Tibial nerve (tissue), 4 donors: ENCODE results near the gene SLCO3A1. TPM values are rescaled to one million over a fixed set of nuclear protein-coding genes. Genes with fewer than 3 reads are reported as not detected.

Experiments used
- DNase-seq, 2 donors: peaks; one replicate each; pipeline ENCODE4 v3.0.0-alpha.2; 2019; ENCODE audit warnings: low spot score in 2 of 2
- H3K27ac ChIP-seq, 4 donors: fragments of 200-600 bp; sonication (generic) in 3 of 4; one replicate each; pipeline ENCODE4 v1.5.1; 2017 to 2019; ENCODE audit warnings: mild to moderate bottlenecking in 1 of 4
- H3K27me3 ChIP-seq, 2 donors: fragments of 200-600 bp; sonication (generic) in 1 of 2; one replicate each; pipeline versions ENCODE4 v1.5.1 to v1.6.0; 2017 to 2019
- H3K36me3 ChIP-seq, 3 donors: fragments of 200-600 bp; sonication (generic); one replicate each; pipeline ENCODE4 v1.5.1; 2018 to 2019
- H3K4me1 ChIP-seq, 4 donors: fragments of 200-600 bp; sonication (generic) in 3 of 4; one replicate each; pipeline ENCODE4 v1.5.1; 2017 to 2019
- H3K4me3 ChIP-seq, 4 donors: fragments of 200-600 bp; sonication (generic) in 3 of 4; one replicate each; pipeline ENCODE4 v1.5.1; 2017 to 2019; ENCODE audit warnings: mild to moderate bottlenecking in 1 of 4, moderate library complexity in 1 of 4
- H3K9me3 ChIP-seq, 4 donors: fragments of 200-600 bp; sonication (generic) in 3 of 4; one replicate each; pipeline ENCODE4 v1.5.1; 2017 to 2019
- EP300 ChIP-seq, 2 donors: sonication (generic); formaldehyde crosslinking; IDR thresholded peaks; one replicate each; pipeline ENCODE4 v1.6.1; 2017; ENCODE audit warnings: antibody characterized with exemption in 2 of 2, mild to moderate bottlenecking in 1 of 2
- POLR2A ChIP-seq, 2 donors: fragments of 450-650 bp; IDR thresholded peaks; one replicate each; pipeline ENCODE4 v1.6.1; 2017; ENCODE audit warnings: antibody characterized with exemption in 2 of 2, mild to moderate bottlenecking in 2 of 2, moderate library complexity in 2 of 2
- WGBS, 2 donors: methylation state at CpG; one replicate each; pipeline ENCODE4 v1.1.5; 2018; 5-methylcytosine and 5-hydroxymethylcytosine counted together
- total RNA-seq, 4 donors: library from RNA; depleted of rRNA; stranded (reverse); fragments of >200 nt; gene quantifications; one replicate each; pipeline ENCODE4 v1.1.0, GENCODE V29; 2016
- TF ChIP-seq, protein P1 (sequence below), 5 experiments: fragments of 200-600 bp in 3 of 5; fragments of 450-650 bp in 2 of 5; sonication (generic) in 3 of 5; IDR thresholded peaks; one replicate each; pipeline ENCODE4 v1.5.1; 2016 to 2019; ENCODE audit warnings: antibody characterized with exemption in 5 of 5, mild to moderate bottlenecking in 3 of 5, moderate library complexity in 2 of 5

Gene SLCO3A1
- total RNA-seq, 4 donors from 2014 or later = 13.8 to 20.2 (median 14.3) TPM

DNA sequence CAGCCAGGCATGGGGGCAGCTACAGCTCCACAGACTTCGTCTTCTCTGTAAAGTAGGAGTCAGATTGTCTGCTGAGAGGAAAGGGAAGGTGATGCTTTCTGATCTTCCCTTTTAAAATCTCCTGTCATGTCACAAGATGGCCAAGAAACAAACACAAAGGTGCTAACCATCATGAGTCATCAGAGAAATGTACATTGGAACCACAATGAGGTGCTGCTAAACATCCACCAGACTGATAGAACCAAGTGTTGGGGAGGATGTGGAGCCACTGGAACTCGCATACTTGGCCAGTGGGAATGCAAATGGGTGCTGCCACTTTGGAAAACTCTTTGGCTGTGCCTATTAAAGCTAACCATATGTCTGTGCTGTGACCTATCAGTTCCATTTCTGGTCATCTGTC is 268.8 kb downstream of the SLCO3A1 start:
- 68% methylated on average over 2 of the region's 2 CpGs for WGBS, 2 donors
- H3K4me3 ChIP-seq = no peak overlapping the region
- TF ChIP-seq POLR2A (IDR thresholded peaks at IDR 0.05) (no peak), EP300 (IDR thresholded peaks at IDR 0.05) (no peak)
- TF ChIP-seq, protein P1, sequence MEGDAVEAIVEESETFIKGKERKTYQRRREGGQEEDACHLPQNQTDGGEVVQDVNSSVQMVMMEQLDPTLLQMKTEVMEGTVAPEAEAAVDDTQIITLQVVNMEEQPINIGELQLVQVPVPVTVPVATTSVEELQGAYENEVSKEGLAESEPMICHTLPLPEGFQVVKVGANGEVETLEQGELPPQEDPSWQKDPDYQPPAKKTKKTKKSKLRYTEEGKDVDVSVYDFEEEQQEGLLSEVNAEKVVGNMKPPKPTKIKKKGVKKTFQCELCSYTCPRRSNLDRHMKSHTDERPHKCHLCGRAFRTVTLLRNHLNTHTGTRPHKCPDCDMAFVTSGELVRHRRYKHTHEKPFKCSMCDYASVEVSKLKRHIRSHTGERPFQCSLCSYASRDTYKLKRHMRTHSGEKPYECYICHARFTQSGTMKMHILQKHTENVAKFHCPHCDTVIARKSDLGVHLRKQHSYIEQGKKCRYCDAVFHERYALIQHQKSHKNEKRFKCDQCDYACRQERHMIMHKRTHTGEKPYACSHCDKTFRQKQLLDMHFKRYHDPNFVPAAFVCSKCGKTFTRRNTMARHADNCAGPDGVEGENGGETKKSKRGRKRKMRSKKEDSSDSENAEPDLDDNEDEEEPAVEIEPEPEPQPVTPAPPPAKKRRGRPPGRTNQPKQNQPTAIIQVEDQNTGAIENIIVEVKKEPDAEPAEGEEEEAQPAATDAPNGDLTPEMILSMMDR (IDR thresholded peaks at IDR 0.05) = no peak
- DNase-seq = no peak
- peaks cover 0 to 41% (median 3%) of the 10 kb centered on the region in 3 donors for H3K36me3 ChIP-seq
- H3K27ac ChIP-seq = no peak overlapping the region
- no peaks in the 10 kb centered on the region for H3K9me3 ChIP-seq
- H3K27me3 ChIP-seq = no peaks in the 10 kb centered on the region
- H3K4me1 ChIP-seq = peaks cover 0 to 10% (median 6%) of the 10 kb centered on the region in 4 donors

DNA sequence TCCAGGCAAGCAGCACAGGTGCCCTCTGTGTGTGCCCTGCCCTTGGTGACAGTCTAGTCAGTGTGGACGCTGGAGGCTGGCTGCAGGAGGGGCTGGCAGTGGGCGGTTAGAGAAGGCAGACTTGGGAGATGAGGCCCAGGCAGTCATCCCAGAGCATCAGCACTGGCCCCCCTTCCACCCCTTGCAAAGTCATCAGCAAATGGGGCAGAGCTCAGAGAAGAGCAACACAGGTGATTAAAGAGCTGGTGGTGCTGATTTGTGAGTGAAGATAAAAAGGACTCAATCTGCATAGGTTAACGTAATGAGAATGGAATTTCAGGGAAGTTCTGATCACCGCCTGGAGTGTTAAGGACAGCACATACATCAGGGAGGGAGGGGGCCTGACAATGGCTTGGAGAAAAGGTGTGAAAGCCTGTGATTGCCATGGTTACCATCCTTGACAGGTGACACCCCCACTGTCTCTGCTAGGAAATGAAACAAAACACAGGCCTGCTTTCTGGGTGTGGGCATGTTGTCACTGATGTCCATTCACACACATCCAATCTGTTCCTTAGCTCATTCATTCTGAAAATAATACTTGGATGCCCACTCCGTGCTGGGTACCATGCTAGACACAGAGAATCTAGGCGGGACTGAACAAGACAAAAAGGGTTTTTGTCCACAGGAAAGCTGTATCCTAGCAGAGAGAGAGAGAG is 270.6 kb downstream of the SLCO3A1 start:
- H3K4me3 ChIP-seq = no peak overlapping the region
- peaks cover 0 to 60% (median 3%) of the 10 kb centered on the region in 3 donors for H3K36me3 ChIP-seq
- WGBS, 2 donors = 65 to 68% methylated on average over 6 of the region's 6 CpGs
- no peaks in the 10 kb centered on the region for H3K9me3 ChIP-seq
- H3K4me1 ChIP-seq = peaks cover 0 to 5% (median 2%) of the 10 kb centered on the region in 4 donors
- DNase-seq = no peak
- no peaks in the 10 kb centered on the region for H3K27me3 ChIP-seq
- TF ChIP-seq, protein P1 (IDR thresholded peaks at IDR 0.05) = no peak
- TF ChIP-seq EP300 (IDR thresholded peaks at IDR 0.05) (no peak), POLR2A (IDR thresholded peaks at IDR 0.05) (no peak)
- peak overlapping the region in 1 of 4 donors; percentile 18 for H3K27ac ChIP-seq

DNA sequence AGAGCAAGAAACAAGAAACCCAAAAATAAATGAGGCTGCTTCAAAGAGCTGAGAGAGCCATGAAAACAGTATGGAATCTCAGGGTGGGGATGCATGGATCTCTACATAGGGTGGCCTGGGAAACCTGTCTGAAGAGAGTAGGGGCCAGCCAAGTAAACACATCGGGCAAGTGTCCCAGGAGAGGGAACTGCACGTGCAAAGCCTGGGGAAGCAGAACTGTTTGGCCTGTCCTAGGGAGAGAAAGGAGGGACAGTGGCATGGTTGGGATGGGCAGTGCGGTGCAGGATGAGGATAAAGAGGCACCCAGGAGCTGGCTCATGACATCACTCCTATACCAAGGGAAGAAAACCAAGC is 271.1 kb downstream of the SLCO3A1 start:
- H3K9me3 ChIP-seq = no peaks in the 10 kb centered on the region
- no peak for DNase-seq
- H3K27me3 ChIP-seq = no peaks in the 10 kb centered on the region
- TF ChIP-seq, protein P1 (IDR thresholded peaks at IDR 0.05) = no peak
- TF ChIP-seq POLR2A (IDR thresholded peaks at IDR 0.05) (no peak), EP300 (IDR thresholded peaks at IDR 0.05) (no peak)
- WGBS, 2 donors = 55 to 62% methylated on average over 3 of the region's 3 CpGs
- H3K27ac ChIP-seq = no peak overlapping the region
- no peak overlapping the region for H3K4me3 ChIP-seq
- peaks cover 0 to 62% (median 3%) of the 10 kb centered on the region in 3 donors for H3K36me3 ChIP-seq
- peaks cover 0 to 5% (median 2%) of the 10 kb centered on the region in 4 donors for H3K4me1 ChIP-seq

DNA sequence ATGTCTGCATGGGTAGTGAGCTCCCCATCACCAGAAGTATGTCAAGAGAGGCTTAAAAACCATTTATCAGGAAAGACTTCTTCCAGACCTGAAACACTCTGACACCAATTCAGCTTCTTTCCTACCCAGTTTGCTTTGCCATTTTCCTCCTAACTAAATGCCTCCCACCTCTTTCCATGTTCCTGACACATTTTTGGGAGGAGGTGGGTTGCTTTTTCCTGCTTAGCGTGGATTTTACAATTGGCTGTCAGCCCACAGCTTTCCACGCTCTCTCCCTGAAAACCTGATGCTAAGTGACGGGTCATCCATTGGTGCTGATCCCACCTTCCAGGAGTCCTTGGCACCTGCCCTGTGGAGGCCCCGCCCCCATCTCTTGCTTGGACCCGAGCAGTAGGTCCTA is 275.3 kb downstream of the SLCO3A1 start:
- TF ChIP-seq, protein P1 (IDR thresholded peaks at IDR 0.05) = no peak
- no peak for TF ChIP-seq EP300 (IDR thresholded peaks at IDR 0.05)
- no peak for TF ChIP-seq POLR2A (IDR thresholded peaks at IDR 0.05)
- no peak for DNase-seq
- Histone ChIP-seq H3K9me3 (no peaks in the 10 kb centered on the region), H3K27me3 (no peaks in the 10 kb centered on the region), H3K36me3 (peaks cover 0 to 64% (median 0%) of the 10 kb centered on the region in 3 donors), H3K27ac (no peak overlapping the region), H3K4me3 (no peak overlapping the region), H3K4me1 (peaks cover 0 to 5% (median under 1%) of the 10 kb centered on the region in 4 donors)
- WGBS, 2 donors = 92 to 94% methylated on average over 5 of the region's 5 CpGs

DNA sequence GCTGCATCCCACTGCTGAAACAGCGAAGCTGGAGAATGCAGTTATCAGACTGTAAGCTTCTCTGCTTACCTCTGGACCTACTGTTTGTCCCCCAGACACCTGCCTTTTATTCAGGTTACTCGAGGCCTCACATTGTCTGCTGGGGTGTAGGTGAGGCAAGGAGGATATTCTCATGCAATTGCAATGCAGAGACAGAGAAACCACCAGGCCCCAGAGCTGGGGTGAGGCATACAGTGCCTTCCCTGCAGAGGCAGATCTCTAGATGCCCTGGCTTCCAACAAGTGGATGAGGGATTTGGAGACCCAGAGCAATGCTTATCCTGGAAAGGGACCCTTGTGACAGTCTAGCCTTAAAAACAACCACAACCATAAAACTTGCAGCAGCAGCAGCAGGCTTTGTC is 276.7 kb downstream of the SLCO3A1 start:
- Histone ChIP-seq H3K27me3 (no peaks in the 10 kb centered on the region), H3K27ac (no peak overlapping the region), H3K9me3 (no peaks in the 10 kb centered on the region), H3K36me3 (peaks cover 0 to 72% (median 0%) of the 10 kb centered on the region in 3 donors), H3K4me3 (no peak overlapping the region), H3K4me1 (no peaks in the 10 kb centered on the region)
- no peak for DNase-seq
- WGBS, 2 donors = 69 to 88% methylated on average over 2 of the region's 2 CpGs
- TF ChIP-seq EP300 (IDR thresholded peaks at IDR 0.05) (no peak), POLR2A (IDR thresholded peaks at IDR 0.05) (no peak)
- TF ChIP-seq, protein P1 (IDR thresholded peaks at IDR 0.05) = no peak
